Stimulated activated CD8-positive, alpha-beta memory T cell treated with anti-CD3 and anti-CD28 coated beads, Interleukin-15, amount 100 ng/mL, for 24 hours (primary cell): Measurements from ENCODE around the gene VWA8.
"Not testable (repeated sequence)": the region's sequence is repeated elsewhere in the genome, so short reads cannot be mapped to it uniquely, and the experiment has no call there.

Source experiments
- DNase-seq: peaks from one replicate; pipeline ENCODE4 v3.0.0-alpha.2; 2020; ENCODE audit warnings: low read depth

Gene VWA8

DNA sequence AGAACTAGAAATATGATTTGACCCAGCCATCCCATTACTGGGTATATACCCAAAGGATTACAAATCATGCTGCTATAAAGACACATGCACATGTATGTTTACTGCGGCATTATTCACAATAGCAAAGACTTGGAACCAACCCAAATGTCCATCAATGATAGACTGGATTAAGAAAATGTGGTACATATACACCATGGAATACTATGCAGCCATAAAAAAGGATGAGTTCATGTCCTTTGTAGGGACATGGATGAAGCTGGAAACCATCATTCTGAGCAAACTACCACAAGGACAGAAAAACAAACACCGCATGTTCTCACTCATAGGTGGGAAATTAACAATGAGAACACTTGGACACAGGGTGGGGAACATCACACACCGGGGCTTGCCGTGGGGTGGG lies 38.0 kb downstream of the VWA8 start:
- DNase-seq: not testable (repeated sequence)

DNA sequence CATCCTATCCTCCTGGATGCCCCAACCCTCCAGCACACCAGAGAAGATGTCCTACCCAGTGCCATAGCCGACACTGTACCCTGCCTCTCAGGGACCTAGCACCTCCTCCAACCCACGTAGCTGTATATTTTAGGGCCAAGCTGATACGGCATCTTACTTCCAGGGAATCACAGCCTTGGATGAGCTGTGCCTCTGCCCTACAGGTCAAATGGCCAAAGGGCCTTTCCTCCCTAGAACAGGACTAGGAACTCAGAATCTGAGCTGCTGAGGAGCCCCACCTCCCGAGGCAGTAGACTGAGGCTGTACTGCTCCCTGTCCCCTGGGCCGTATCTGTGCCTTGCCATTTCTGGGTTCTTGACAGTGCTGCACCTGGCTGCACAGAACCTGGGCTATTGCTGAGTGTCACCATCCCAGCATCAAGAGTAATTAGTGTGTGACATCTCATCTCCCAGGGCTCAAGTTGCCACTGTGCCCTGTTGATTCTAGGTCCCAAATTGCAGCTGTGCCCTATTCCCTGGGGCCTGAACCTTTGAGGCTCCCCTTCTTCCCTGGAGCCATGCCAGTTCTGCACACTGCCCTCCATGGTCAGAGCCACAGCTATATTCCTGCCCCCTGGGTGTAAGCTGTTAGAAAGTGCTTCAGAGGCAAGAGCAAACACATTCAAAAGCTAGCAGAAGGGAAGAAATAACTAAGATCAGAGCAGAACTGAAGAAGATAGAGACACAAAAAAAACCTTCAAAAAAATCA lies 41.0 kb downstream of the VWA8 start:
- DNase-seq: no peak

DNA sequence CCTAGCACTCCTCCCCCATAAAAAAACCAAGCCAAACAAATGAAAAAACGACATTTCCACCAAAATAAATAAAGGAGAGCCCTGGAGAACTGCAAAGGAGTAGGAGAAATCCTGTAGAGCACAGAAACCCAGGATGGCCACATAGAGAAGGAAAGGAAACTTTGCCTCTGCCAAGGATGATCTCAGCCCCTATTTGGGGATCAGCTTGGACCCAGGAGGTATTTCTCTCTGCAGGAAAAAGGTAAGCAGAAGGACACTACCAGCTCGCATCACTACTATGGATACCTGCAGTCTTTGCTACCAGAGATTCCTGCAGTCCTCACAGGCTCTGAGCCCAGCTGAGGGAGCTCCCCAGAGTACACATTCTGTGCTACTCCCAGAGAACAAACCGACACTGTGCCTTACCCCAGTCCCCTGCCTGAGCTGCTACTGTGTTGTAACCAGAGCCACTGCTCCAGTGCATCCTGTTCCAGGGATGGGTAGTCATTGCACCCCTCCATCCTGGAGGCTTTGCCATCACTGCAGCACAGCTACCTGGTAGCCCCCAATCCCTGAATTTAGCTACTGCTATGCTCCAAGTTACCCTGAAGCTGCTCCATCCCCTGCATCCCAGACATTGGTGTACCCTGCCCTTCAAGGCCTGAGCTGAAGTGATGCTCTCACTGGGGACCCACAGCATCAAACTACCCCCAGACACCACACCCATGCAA lies 41.7 kb downstream of the VWA8 start:
- DNase-seq: no peak

DNA sequence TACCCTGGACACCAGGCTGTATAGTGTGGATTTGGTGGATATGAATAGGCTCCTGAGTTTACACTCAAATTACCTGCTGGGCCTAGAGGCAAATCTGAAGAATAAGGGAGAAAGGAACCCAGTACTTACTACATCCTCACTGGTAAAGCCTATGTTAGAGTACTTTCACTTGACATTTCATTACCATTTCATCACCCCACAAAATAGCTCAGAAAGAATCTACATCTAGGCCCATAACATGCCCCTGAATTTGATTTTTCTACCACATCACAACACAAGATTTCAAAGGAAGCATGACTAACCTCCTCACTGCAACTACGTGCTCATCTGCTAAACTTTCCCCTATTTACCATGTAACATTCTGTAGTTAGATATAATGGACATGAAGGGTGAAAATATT lies 43.3 kb downstream of the VWA8 start:
- no peak for DNase-seq

DNA sequence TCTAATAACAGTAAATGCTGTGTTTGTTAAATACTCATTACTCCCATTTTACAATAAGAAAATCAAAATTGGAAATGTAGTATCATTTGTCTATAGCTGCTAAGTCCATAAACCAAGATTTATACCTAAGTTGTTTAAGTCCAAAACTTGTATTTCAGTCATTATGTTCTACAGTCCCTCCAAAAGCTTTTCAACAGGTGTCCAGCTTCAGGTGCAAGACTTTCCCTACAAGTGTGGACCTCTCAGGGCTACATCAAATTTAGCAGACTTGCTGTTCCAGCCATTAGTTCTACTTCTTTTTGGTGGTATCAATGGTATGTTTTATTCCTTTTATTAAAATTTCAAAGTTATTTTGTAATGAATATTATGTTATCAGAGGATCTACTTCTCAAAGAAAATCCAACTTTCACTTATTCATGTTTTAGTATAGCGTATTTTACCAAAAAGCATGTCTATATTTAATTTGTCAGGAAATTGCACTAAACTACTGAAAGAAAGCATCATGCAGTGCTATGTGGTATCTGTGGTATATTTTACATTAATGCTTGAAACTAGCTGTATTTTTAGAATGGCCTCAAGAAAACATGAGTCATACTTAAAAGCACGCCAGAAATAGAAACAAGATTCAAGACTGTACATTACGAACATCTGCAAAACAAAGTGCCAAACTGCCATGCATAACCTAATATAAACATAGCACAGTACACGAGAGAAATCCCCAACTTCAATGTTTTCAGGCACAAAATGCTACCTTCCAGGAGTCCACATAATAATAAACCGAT lies 44.5 kb downstream of the VWA8 start:
- DNase-seq: no peak

DNA sequence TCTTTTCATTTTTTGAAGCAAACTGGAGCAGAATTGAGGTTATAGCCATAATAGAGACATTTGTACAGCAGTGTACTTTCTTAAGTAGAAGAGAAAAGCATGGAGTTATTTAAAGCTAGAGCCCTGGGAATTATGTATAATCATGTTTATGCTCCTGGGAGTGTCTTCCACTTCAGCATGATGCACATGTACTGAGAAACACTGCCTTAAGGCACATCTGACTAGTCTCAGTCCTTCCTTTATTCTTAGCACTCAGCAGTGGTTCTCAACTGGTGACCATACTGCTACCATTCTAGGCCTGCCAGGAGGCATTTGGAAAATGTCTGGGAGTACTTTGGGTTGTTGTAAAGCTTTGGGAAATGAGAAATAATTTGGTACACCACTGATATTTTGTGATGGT lies 45.8 kb downstream of the VWA8 start:
- DNase-seq: no peak

DNA sequence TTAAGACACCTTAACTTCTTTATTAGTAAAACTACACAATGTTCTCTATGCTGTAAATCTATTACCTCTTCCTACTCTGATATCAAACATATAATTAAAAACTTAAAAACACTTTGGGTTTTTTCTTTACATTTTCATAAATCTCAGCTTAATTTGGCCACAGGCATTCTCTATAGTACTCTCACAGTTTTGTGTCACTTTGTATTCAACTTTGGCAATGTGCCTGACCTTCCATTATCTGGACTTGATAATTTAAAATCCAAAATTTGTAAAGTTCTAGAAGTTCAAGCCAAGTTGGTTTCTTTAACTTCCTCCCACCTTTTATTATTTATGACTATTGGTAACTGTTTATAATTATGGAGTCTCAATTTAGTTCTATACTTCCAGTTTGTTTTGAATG lies 46.4 kb downstream of the VWA8 start:
- no peak for DNase-seq

GRCh38 chr13:41909506-41909905 lies 51.4 kb downstream of the VWA8 start:
- no peak for DNase-seq

- DNase-seq: no peak
Measured at GRCh38 chr13:41905600-41906254, 55.2 kb downstream of the VWA8 start.

DNA sequence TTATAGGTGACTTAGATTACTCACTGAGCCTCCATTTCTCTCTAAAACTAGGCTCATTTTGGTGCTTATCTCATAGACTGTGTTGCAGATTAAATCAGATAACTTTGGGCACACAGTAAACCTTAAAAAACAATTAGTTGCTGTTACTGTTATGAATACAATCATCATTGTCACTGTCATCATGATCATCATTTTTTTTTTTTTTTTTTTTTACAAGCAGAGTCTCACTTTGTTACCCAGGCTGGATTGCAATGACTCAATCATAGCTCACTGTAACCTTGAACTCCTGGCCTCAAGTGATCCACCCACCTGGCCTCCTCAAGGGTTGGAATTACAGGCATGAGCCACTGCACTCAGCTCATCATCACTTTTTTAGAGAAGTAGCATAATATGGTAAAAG lies 60.0 kb downstream of the VWA8 start:
- DNase-seq: no peak

DNA sequence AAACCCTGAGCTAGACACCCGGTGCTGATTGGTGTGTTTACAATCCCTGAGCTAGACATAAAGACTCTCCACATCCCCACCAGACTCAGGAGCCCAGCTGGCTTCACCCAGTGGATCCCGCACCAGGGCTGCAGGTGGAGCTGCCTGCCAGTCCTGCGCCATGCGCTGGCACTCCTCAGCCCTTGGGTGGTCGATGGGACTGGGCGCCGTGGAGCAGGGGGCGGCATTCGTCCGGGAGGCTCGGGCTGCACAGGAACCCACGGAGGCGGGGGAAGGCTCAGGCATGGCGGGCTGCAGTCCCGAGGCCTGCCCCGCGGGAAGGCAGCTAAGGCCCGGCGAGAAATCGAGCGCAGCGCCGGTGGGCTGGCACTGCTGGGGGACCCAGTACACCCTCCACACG lies 62.5 kb downstream of the VWA8 start:
- DNase-seq: not testable (repeated sequence)

- no peak for DNase-seq
Measured at GRCh38 chr13:41897126-41897525, 63.8 kb downstream of the VWA8 start.

DNA sequence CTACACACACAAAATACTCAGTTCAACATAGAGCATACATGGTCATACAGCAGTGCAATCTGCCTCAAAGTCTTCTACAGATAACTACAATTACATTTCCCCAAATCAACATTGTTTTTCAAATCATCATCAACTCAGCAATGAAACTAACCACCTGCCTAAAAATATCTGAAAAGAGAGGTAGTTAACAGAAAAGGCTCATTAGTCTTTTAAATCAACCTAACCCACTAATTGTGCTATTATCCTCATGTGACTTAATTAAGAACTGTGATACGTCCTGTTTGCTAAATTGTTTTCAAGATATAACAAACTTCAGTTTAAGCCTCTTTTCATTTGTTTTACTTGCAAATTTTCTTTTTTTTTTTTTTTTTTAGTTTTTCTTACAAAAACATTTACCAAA lies 65.4 kb downstream of the VWA8 start:
- no peak for DNase-seq

GRCh38 chr13:41891119-41891518 lies 69.8 kb downstream of the VWA8 start:
- no peak for DNase-seq

- DNase-seq: no peak
Measured at GRCh38 chr13:41883147-41883546, 77.8 kb downstream of the VWA8 start.

- not testable (repeated sequence) for DNase-seq
Measured at GRCh38 chr13:41881890-41882289, 79.0 kb downstream of the VWA8 start.

DNA sequence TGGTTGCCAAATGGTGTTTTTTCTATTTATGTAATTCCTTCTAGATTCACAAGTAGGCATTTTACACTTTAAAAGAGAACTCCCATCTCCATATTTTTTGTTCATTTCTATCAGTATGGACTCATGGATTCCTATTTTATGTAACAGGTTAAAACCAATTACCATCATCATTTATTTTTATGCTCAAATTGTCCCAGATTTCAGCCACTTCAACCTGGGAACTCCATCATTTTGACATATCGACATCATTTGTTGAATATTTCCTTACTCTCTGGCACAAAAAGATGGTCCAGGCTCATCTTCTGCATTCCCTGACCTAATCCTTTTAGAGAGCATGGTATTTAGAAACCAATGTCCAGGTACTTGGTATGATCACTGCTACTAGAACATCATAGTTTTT lies 79.9 kb downstream of the VWA8 start:
- DNase-seq: no peak

DNA sequence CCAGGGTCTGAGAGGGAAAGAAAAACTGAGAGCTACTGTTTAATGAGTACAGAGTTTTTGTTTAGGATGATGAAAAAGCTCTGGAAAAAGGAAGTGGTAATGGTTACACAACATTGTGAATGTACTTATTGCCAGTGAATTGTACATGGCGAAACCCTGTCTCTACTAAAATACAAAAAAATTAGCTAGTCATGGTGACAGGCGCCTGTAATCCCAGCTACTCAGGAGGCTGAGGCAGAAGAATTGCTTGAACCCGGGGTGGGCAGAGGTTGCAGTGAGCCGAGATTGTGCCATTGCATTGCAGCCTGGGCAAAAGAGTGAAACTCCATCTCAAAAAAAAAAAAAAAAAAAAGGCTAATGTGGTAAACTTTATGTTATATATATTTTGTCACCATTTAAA lies 96.3 kb downstream of the VWA8 start:
- no peak for DNase-seq

GRCh38 chr13:41862659-41863058 lies 98.2 kb downstream of the VWA8 start:
- DNase-seq: not testable (repeated sequence)

- DNase-seq: no peak
Measured at GRCh38 chr13:41859565-41859964, 101.3 kb downstream of the VWA8 start.

DNA sequence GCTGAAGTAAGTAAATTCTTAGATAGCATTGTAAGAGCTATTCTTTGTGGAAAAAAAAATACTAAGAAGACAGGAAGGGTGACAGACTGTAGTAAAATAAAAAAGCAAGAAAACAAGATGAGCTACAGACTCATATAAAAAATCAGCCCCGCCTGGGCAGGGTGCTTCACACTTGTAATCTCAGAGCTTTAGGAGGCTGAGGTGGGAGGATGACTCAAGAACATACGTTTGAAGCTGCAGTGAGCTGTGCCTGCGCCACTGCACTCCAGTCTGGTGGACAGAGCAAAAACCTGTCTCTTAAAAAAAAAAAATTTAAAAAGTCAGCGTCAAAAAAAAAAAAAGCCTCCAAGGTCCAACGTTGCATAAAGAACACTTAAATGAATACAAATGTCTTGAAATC lies 102.1 kb downstream of the VWA8 start:
- no peak for DNase-seq

DNA sequence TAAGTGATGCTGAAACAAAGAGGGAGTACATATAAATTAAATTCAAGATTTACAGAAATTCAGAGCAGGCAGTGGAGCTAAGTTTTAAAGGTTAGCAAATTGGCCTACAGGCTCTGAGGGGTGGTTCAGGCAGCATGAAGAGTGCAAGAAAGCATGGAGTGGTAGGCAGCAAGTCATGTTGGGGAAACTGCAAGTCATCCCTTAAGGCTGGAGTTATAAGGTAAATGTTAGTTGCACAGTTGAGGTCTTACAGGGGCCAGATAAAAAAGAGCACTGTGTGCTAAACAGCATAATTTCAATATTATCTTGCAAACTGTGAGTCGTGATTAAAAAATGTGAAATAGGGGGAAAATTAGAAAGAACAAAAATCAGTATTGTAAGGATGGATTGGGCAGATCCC lies 106.2 kb downstream of the VWA8 start:
- no peak for DNase-seq

GRCh38 chr13:41851351-41851750 lies 109.6 kb downstream of the VWA8 start:
- DNase-seq: no peak
